NCI-H2227 treated with DMSO at 0.1 percent for 48 hours (cell line): Measurements from ENCODE around the gene COCH.
"Not testable (repeated sequence)": the region's sequence is repeated elsewhere in the genome, so short reads cannot be mapped to it uniquely, and the experiment has no call there.

Experiments used
- DNase-seq: peaks from one replicate; lab custom pipeline; 2025; lab: John Stamatoyannopoulos, UW

The COCH gene

GRCh38 chr14:30928462-30928861, 54.1 kb downstream of the COCH start:
- no peak for DNase-seq

- DNase-seq: not testable (repeated sequence)
Measured at GRCh38 chr14:30933937-30934336, 59.6 kb downstream of the COCH start.

- DNase-seq: no peak
Measured at GRCh38 chr14:30935445-30935844, 61.1 kb downstream of the COCH start.

GRCh38 chr14:30938617-30939016, 64.3 kb downstream of the COCH start:
- DNase-seq: no peak
